ENCODE measurements around the gene ATXN7L1. TPM values are rescaled to one million over a fixed set of nuclear protein-coding genes. Genes with fewer than 3 reads are reported as not detected.

Gene ATXN7L1
- total RNA-seq, 1 donor from 2014 or later, result 20.6 TPM

DNA sequence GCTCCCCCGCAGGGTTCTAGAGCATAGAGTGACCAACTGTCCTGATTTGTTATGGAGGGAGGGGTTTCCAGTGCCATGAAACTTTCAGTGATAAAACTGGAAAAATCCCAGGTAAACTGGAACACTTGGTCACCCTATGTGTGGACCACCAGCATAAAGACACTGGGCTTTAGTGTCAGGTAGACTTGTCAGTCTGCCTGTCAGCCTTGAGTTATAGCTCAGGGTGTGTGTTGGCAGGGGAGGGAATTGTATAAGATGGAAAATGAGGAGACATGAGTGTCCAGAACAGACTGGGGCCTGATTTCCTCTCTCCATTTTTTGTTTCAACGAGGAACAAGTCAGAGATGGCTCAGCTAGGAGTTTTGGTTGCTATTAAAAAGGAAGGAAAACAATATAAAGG is 284.9 kb downstream of the ATXN7L1 start:
- Mint-ChIP-seq H3K36me3 (ENCODE audit: unreplicated experiment) (no peaks in the 10 kb centered on the region), H3K4me1 (ENCODE audit: low read depth, unreplicated experiment) (no peaks in the 10 kb centered on the region), H3K4me3 (ENCODE audit: unreplicated experiment) (no peak overlapping the region), H3K27ac (ENCODE audit: unreplicated experiment) (no peak overlapping the region), H3K27me3 (ENCODE audit: unreplicated experiment) (peaks cover 2% of the 10 kb centered on the region), H3K9me3 (ENCODE audit: unreplicated experiment) (peaks cover 2% of the 10 kb centered on the region)
- TF ChIP-seq, protein P1, sequence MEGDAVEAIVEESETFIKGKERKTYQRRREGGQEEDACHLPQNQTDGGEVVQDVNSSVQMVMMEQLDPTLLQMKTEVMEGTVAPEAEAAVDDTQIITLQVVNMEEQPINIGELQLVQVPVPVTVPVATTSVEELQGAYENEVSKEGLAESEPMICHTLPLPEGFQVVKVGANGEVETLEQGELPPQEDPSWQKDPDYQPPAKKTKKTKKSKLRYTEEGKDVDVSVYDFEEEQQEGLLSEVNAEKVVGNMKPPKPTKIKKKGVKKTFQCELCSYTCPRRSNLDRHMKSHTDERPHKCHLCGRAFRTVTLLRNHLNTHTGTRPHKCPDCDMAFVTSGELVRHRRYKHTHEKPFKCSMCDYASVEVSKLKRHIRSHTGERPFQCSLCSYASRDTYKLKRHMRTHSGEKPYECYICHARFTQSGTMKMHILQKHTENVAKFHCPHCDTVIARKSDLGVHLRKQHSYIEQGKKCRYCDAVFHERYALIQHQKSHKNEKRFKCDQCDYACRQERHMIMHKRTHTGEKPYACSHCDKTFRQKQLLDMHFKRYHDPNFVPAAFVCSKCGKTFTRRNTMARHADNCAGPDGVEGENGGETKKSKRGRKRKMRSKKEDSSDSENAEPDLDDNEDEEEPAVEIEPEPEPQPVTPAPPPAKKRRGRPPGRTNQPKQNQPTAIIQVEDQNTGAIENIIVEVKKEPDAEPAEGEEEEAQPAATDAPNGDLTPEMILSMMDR (IDR thresholded peaks at IDR 0.05; ENCODE audit: partially characterized antibody, unreplicated experiment), result no peak
- no peak for DNase-seq

DNA sequence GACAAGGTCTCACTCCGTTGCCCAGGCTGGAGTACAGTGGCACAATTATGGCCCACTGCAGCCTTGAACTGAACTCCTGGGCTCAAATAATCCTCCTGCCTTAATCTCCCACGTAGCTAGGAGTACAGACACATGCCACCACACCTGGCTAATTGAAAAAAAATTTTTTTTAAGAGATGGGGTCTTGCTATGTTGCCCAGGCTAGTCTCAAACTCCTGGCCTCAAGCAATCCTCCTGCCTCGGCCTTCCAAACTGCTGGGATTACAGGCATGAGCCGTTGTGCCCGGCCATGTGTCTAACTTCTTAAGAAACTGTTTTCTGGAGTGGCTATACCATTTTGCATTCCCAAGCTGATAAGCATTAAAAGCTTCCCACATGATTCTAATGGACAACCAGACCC is 285.6 kb downstream of the ATXN7L1 start:
- Mint-ChIP-seq H3K4me1 (ENCODE audit: low read depth, unreplicated experiment) (no peaks in the 10 kb centered on the region), H3K4me3 (ENCODE audit: unreplicated experiment) (no peak overlapping the region), H3K36me3 (ENCODE audit: unreplicated experiment) (no peaks in the 10 kb centered on the region), H3K9me3 (ENCODE audit: unreplicated experiment) (peaks cover 2% of the 10 kb centered on the region), H3K27ac (ENCODE audit: unreplicated experiment) (no peak overlapping the region), H3K27me3 (ENCODE audit: unreplicated experiment) (peaks cover 2% of the 10 kb centered on the region)
- TF ChIP-seq, protein P1 (IDR thresholded peaks at IDR 0.05; ENCODE audit: partially characterized antibody, unreplicated experiment), result no peak
- no peak for DNase-seq

DNA sequence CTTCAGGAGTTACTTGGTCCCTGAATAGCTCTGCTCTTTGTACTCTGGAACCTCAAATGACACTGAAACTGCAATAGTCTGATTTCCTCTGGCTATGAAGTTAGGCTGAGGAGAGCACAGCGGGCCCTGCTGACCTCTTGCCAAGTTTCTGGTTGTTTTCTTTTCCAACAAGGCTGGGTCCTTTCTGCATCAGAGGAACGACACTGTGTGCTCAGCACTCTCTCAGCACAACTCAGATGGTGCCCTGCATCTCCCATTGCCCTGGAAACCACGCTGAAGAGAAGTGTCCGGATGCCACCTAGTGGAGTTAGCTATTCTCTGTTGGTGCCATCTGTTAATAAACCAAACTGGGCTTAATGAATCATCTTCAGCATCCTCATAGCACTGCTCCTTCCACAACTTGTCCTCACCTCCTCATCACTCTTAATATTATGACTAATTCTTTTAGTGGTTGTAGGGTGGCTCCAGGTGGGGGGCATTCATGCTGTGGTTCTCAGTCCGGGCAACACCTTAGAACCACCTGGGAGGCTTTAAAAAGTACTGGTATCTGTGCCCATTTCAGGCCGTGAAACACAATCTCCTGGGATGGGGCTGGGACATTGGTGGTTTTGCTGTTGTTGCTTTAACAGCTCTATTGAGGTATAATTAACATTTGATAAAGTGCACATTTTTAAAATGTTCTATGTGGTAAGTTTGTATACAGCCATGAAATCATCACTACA is 286.9 kb downstream of the ATXN7L1 start:
- peaks cover 2% of the 10 kb centered on the region for H3K9me3 Mint-ChIP-seq (ENCODE audit: unreplicated experiment)
- no peak overlapping the region for H3K4me3 Mint-ChIP-seq (ENCODE audit: unreplicated experiment)
- peaks cover 2% of the 10 kb centered on the region for H3K27me3 Mint-ChIP-seq (ENCODE audit: unreplicated experiment)
- no peaks in the 10 kb centered on the region for H3K4me1 Mint-ChIP-seq (ENCODE audit: low read depth, unreplicated experiment)
- DNase-seq, result no peak
- no peak overlapping the region for H3K27ac Mint-ChIP-seq (ENCODE audit: unreplicated experiment)
- TF ChIP-seq, protein P1 (IDR thresholded peaks at IDR 0.05; ENCODE audit: partially characterized antibody, unreplicated experiment), result peak; percentile 13
- peaks cover 2% of the 10 kb centered on the region for H3K36me3 Mint-ChIP-seq (ENCODE audit: unreplicated experiment)

DNA sequence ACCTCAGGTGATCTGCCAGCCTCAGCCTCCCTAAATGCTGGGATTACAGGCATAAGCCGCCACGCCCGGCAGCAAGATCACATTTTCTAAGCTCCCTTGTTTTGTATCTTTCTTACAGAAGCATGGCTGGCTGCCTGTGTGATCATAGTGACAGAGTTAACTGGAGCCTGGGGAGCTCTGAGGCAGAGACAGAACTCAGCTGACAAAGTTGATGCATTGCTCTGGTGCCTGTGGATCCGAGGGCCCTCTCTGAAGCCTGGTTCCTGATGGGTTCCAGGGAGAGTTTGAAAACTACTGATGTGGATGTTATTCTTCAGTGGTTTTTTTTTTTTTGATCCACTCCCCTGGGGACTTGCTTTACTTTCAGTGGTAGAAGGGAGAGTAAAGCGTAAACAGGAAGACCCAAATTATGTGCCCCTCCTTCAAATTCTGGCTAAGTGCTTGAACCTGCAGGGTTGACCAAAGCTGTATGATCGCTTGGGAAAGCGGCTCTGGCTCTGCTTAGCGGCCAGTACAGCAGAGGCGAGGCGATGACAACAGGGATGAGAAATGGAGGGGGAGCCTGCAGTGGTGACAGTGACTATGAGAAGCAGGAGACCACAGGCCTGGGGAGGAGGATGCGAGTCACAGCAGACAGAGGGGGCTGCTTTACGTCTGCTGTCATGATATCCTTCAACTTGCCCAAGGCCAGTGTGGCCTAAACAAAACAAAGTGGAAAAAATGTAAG is 288.3 kb downstream of the ATXN7L1 start:
- DNase-seq, result no peak
- TF ChIP-seq, protein P1 (IDR thresholded peaks at IDR 0.05; ENCODE audit: partially characterized antibody, unreplicated experiment), result no peak
- Mint-ChIP-seq H3K4me1 (ENCODE audit: low read depth, unreplicated experiment) (no peaks in the 10 kb centered on the region), H3K9me3 (ENCODE audit: unreplicated experiment) (peaks cover 2% of the 10 kb centered on the region), H3K36me3 (ENCODE audit: unreplicated experiment) (peaks cover 4% of the 10 kb centered on the region), H3K27ac (ENCODE audit: unreplicated experiment) (no peak overlapping the region), H3K4me3 (ENCODE audit: unreplicated experiment) (no peak overlapping the region), H3K27me3 (ENCODE audit: unreplicated experiment) (peaks cover 2% of the 10 kb centered on the region)
